HG02678 (cell line): ENCODE measurements around the gene CD79A.

Experiments used
- ATAC-seq: cut with Tn5 transposase; IDR thresholded peaks from one replicate; pipeline ENCODE4 v1.9.1; 2021; ENCODE audit warnings: mild to moderate bottlenecking, moderate library complexity; ENCODE audit not compliant: unreplicated experiment

The CD79A gene

DNA sequence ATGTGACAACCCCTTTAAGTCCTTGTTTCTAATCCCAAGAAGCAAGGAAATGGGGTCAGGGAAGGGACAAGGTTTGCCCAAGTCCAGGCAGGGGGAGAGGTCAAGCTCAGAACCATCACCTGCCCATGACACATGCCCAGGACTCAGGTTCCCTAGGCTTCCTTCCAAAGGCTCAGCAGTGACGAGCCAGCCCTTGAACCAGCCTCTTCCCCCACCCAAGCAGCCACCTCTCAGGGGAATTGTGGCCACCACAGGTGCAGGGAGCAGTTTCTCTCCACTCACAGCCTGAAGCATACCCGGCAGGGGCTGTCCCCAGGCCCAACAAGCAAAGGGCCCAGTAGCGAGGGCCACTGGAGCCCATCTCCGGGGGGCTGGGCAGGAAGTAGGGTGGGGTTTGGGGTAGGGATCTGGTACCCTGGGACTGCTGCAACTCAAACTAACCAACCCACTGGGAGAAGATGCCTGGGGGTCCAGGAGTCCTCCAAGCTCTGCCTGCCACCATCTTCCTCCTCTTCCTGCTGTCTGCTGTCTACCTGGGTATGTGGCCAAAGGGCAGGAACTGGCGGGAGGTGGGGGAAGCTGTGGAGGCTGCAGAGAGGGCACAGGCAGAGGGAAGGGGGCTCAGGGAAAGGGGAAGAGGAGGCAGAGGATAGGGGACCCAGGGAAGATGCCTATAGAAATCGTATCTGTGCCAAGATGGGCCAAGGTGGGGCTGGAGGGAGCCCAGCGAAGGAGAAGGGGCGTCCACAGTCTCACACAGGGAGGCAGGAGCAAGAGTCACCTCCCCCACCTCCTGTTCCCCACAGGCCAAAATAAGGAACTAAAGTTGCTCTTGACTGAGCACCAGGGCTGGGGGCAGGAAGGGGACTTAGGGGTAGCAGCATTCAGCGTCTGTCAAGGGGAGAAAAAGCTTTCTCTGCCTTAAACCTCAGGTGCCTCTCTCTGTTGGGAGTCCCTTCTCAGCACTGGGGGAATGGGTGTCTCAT lies at the start of gene CD79A:
CD79A (plus strand) TSS at position 433 of the 986 bp plus-strand sequence; CDS start at position 459, 26 bp downstream.
- ATAC-seq, result peak; percentile 74

DNA sequence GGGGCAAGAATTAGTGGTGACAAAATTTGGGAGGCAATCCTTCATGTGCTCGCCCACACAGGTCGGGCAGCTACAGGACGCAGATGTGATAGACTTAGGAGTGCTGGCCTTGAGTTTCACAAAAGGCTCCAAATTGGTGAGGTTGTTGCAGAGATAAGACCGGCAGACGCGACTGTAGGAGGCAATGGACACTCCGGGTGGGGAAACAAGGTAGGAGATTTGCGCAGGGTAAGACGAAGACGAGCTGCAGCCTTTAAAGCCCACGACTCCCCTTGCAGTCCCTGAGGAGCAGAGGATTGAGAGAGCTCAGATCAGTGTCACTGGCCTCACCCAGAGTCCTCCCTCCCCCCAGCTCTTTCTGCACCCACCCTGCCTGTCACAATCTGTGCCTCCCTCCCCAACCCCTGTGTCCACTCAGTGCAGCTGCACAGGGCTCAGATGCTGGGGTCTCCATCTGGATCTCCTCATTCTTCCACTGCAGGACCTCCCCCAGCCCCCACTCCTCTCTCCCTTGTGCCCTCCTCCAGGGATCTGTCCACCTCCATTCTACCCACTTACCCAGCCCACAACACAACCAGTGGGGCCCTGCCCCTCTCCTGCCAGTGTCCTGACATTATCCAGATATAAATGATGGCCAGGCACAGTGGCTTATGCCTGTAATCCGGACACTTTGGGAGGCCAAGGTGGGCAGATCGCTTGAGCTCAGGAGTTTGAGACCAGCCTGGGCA lies 38.9 kb upstream of the CD79A start:
- no peak for ATAC-seq

DNA sequence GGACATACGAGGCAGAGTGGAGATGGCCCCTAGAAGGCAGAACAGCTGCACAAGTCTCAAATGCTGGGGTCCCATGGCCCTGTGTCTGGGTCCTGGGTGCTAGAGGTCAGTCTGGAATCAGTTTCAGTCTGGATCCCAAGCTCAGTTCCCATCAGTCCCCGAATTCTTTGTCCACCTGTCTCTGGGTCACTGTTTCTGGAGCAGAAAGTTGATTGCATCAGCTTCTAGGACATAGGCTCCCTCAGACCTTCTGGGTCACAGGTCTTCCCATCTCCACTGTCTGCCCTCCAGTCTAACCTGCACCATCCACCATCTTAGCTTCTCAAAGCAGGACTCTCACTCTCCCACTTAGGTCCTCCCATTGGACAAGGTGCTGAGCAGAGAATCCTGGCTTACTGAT lies 37.9 kb upstream of the CD79A start:
- ATAC-seq, result no peak

DNA sequence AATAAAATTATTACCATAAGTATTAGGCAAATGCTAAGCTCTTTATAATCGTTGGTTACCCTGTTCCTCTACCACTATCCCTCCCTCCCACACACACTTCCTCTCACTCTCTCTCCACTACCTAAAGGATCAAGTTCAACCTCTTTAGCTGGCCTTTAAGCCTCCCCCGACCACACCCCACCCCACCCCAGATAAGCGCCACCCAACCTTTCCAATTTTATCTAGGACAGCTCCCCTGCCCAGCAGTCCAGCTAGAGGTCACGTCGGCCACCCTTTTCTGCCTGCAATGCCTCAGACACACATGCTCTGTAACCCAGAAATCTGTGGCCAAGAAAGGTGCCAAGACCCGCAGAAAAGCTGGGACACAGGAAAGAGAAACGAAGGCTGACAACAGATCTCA lies 33.7 kb upstream of the CD79A start:
- no peak for ATAC-seq

DNA sequence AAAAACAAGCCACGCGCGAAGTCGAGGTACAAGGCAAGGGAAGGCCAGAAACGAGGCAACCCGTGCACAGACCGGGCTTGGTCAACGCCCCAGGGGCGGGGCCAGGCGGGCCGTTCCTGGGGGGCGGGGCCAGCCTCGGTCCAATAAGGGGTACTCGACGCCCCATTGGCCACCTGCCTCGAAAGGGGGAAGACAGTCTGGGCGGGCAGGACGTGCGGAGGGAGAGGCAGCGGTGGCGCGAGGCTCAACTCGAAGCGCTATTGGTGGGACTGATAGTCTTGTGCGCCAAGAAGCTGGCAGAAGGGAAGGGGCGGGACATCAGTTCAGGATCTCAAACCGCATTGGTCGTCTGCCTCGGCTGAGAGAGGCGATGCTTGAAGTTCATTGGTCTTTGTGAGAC lies 32.5 kb upstream of the CD79A start, which contains the start of gene LYPD4:
LYPD4 (minus strand) TSS at position 83 of the 400 bp plus-strand sequence. CDS start 5,398 bp downstream, outside the sequence.
- no peak for ATAC-seq

DNA sequence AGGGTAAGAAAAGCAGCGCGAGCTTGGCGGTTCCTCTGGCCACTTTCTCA lies 32.3 kb upstream of the CD79A start, which contains the start of gene DMRTC2:
DMRTC2 (plus strand) TSS at position 42 of the 50 bp plus-strand sequence. CDS start 2,387 bp downstream, outside the sequence.
- ATAC-seq, result no peak

DNA sequence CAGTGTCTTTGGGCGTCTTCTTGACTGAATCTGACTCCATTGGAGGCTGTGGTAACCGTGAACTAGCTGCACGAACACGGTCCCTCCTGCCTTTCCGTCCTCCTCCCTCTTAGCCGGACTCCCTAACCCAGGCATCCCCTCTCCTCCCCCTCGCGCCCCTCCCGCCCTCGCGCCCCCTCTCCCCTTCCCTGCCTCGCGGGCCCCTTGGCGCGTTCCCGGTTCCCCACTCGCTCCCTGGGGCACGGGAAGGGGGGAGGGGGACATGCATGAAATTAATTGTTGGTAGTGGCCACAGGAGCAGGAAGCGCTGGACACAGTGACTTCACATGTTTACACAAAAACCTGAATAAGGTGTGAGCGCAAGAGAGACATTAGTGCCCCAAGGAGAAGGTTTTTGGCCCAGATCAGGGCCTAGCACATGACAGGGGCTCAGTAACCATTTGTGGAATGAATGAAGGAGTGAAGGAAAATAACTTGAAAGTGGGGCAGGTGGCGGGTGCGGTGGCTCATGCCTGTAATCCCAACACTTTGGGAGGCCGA lies 32.0 kb upstream of the CD79A start:
- ATAC-seq, result no peak

DNA sequence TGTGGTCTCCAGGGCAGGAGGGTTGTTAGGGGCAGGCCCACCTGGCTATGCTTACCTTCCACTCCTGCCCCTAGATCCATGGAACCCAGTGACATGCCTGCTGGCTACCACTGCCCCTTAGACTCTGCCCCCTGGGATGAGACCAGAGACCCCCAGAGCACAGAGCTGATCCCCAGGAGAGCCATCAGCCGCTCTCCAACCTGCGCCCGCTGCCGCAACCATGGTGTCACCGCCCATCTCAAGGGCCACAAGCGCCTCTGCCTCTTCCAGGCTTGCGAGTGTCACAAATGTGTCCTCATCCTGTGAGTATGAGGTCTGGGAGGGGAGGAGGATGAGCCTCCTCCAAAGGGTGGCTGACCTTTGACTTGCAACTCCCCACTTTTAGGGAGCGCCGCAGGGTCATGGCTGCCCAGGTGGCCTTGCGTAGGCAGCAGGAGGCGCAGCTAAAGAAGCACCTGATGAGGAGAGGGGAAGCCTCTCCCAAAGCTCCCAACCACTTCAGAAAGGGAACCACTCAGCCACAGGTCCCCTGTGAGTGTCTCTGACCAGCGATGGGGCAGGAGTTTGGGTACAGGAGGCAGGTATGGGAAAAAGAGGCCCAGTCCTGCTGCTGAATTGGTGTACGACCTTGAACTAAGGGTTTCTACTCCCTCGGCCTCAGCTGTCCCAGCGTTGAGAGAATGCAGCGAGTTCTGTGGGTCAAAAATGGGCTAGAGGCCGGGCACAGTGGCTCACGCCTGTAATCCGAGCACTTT lies 29.6 kb upstream of the CD79A start:
- no peak for ATAC-seq

DNA sequence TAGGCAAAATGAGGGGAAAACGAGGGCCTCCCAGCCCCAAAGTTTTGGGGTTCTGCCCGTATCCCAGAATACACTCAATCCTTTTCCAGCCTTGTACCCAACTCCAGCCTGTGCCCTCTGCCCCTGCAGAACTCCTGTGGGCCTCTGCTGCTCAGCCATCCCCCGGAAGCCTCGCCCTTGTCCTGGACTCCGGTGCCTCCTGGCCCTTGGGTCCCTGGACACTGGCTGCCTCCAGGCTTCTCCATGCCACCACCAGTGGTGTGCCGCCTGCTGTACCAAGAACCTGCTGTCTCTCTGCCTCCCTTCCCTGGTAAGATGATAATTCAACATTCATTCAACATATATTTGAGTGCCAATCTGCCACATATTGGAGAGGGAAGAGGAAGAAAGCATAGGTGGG lies 28.4 kb upstream of the CD79A start:
- no peak for ATAC-seq

DNA sequence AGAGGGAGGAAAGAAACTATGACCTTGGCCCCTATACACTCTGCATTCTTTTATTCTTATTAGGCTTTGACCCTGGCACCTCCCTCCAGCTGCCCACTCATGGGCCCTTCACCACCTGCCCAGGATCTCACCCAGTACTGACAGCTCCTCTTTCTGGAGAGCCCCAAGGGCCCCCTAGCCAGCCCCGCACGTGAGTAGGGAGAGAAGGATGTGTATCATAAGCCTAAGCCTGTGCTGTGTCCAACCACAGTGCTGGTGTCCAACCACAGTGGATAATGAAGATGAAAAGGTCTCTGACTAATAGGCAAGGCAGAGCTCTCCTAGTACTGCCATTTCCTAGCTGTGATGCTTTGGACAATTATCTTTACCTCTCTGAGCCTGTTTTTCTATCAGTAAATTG lies 28.0 kb upstream of the CD79A start:
- ATAC-seq, result no peak

DNA sequence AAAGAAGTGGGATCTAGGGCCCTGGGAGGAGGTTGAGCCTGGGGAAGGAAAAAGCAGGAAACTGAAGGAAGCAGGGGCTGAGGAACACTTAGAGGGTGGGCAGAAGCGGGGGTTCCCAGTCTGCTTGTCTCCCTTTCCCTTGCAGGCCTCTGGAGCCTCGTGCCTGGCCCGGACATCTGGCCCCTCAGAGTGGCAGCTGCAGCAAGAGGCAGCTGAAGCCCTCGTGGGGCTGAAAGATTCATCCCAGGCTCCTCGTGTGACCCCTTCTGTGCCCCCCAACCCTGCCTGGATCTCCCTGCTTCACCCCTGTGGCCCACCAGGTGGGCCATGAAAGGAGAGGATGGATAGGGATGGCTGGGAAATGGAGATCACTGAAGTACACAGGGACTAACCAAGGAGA lies 26.7 kb upstream of the CD79A start:
- ATAC-seq, result no peak

DNA sequence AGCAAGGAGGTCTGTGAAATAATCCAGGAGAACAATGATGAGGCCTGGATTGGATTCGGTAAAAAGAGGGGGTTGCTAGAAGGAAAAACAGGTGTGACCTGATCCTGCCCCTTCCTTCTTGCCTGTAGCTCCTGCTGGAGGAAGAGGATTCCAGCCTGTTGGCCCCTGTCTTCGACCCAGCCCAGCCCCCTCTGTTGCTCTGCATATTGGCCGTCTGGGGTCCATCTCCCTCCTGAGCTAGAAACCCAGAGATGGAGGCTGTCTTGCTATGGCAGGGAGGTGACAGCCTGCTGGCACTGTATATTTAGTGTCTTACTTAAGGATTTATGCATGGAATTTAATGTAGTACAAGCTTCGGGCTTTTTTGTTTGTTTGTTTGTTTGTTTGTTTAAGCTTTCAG lies 25.6 kb upstream of the CD79A start:
- ATAC-seq, result no peak

DNA sequence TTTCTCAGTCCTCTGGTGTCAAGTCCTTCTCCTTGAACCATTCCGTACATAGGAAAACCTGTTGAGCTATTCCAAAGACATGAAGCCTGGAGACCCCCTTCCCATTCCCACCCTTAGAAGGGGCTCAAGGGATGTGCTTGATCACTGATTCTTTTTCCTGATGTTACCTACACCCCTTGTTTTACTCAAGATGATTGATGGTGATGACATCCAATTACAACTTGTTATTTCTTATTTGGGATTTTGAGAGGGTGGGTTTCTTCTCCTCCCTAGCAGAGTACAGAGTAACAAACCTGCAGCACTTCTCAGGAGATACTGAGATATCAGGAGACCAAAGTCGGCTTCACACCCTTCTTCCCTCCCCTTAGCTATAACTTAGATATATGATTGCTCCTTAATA lies 23.7 kb upstream of the CD79A start:
- no peak for ATAC-seq

DNA sequence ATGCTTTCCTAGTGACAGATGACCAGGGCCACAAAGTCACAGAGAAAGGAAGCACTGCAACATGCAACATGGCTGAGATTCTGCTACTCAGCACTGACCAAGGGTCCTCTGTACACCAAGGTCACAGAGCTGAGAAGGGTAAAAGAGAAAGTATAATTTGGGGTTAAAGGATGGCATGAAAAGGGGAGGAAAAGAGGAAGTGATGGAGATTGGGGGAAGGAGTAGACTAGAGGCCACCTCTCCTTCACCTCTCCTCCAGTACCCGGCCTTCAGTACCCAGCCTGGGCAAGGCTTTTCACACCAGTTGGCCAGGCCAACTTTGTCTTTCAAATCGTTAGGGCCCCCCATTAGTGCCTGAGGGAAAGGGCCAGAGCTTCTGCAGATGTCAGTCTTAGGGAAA lies 23.3 kb upstream of the CD79A start:
- ATAC-seq, result no peak

DNA sequence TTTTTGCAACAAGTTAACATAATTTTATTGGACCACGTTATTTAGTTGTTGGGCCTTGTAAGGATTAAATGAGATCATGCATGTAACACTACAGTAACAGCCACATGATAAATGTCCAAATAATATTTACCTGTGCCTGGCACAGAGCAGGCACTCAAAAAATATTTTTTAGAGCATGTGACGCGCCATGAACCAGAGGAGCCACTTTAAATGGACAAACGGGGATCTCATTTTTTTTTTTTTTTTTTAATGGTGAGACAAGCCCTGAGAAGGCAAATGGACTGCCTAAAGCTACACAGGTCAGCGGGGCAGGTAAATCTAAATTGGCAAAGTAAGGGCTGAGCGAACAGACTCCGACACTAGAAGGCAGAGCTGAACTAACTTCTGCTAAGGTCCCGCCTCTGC lies 17.9 kb upstream of the CD79A start:
- no peak for ATAC-seq

DNA sequence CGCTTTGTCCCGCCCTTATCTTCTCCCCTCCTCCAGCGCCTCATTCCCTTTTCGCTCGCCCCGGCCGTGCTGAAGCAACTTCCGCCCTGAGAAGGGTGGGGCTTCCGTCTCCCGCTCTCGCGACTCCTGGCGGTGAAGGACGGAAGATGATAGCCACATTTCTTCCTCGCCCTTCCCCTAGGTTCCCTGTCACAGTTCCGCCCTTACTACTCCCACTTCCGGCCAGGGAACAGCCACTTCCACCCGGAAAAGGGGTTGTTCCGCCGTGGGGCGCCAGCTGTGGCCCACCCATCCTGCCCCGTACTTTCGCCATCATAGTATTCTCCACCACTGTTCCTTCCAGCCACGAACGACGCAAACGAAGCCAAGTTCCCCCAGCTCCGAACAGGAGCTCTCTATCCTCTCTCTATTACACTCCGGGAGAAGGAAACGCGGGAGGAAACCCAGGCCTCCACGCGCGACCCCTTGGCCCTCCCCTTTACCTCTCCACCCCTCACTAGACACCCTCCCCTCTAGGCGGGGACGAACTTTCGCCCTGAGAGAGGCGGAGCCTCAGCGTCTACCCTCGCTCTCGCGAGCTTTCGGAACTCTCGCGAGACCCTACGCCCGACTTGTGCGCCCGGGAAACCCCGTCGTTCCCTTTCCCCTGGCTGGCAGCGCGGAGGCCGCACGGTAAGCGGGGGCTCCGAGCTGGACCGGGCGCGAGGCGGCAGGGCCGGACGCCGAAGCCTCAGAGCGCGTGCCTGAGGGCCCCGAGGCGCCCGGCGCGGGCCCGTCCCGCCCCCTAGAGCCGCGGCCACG lies 17.3 kb upstream of the CD79A start, which contains the start of gene RPS19:
RPS19 (plus strand) TSS at position 638 of the 801 bp plus-strand sequence. CDS start 520 bp downstream, outside the sequence.
- ATAC-seq, result peak; percentile 77

DNA sequence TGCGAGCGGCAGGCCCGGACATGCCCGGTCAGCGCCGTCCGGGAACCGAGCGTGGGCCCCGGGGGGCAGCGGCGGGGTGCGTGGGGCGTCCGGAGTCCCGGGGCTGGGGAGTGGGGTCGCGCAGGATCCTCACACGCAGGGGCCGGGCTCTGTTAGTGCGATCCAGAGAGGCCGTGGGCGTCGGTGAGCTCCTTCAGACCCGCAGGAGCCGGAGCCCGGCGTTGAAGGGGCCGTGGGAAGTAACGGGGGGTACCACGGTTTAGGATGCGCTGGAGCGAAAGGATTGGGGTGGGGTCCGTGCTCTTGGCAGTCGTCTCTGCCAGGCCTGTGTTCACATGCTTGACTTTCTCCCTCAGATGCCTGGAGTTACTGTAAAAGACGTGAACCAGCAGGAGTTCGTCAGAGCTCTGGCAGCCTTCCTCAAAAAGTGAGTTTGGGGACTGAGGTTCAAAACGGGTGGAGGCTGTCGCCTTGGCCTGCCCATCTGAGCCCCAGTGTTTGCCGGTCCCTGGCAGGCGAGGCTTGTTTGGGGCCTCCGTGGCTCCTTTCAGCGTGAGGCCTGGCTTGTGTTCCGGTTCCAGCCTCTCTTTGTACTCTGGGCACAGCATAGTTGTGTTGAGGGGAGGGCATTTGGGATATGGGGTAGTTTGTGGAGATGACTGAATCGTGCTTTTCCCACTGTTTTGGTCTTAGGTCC lies 16.5 kb upstream of the CD79A start:
- no peak for ATAC-seq

DNA sequence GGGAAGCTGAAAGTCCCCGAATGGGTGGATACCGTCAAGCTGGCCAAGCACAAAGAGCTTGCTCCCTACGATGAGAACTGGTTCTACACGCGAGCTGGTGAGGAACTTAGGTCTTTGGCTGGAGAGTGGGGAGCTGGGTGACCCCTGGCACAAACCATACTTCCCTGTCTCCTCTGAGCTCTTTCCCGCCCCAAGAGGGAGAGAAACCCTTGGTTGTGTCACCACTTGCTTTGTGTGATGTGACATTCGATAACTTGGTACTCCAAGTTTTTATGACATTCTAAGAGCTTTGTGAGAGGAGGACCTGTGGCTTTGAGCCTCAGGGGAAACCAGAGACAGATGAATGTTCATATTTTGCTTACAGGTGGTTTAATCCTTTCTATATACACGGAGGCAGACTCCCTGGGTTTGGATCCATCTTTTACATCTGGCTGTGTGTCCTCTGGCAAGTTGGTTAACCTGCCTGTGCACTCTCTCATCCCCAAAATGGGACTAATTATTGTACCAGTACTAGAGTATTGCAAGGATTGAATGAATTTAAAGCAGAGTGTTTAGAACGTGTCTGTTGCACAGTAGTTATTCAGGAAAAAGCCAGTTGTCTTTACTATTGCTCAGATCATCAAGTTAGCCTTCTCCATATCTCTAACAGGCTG lies 15.8 kb upstream of the CD79A start:
- no peak for ATAC-seq

DNA sequence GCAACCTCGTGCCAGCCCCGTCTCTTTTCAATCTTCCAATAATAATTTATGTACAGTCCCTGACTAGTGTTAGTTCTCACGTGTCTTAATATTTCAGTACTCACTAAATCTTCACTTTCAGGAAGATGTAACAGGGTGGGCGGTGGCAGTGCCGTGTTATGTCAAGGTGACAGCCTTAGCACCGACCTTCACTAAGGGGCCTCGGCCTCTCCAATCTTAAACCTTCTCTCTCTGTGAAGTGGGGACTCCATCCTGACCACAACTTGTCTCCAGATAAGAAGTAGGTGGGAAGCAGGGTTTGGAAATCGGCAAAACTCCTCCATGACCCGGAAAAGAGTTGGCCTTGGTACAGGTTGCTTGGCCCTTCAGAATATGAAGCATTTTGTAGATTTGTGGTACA lies 15.2 kb upstream of the CD79A start:
- no peak for ATAC-seq
